GM19328 (cell line): ENCODE data around the gene UBE3B.

Source experiments
- ATAC-seq: cut with Tn5 transposase; IDR thresholded peaks from one replicate; pipeline ENCODE4 v1.9.1; 2021; ENCODE audit warnings: mild to moderate bottlenecking, moderate library complexity; ENCODE audit not compliant: unreplicated experiment

UBE3B gene

DNA sequence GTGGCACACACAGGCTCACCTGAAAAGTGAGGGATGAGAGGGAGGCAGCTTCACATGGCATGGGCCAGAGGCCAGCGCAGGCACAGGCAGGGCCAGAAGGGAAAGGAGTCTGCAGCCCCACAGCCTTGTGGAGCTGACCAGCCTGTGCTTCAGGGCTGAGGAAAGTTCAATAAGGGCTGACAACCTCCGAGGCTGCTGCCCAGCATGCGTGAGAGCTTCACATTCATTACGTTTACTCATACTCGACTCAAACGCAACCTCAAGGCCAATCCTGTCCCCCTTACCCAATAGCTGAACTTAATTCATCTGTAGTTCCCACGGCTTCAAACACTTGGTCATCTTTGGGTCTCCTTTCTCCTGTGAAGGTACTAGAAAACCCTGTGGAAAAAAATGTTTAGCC, 91.1 kb downstream of the UBE3B start:
- ATAC-seq = no peak

DNA sequence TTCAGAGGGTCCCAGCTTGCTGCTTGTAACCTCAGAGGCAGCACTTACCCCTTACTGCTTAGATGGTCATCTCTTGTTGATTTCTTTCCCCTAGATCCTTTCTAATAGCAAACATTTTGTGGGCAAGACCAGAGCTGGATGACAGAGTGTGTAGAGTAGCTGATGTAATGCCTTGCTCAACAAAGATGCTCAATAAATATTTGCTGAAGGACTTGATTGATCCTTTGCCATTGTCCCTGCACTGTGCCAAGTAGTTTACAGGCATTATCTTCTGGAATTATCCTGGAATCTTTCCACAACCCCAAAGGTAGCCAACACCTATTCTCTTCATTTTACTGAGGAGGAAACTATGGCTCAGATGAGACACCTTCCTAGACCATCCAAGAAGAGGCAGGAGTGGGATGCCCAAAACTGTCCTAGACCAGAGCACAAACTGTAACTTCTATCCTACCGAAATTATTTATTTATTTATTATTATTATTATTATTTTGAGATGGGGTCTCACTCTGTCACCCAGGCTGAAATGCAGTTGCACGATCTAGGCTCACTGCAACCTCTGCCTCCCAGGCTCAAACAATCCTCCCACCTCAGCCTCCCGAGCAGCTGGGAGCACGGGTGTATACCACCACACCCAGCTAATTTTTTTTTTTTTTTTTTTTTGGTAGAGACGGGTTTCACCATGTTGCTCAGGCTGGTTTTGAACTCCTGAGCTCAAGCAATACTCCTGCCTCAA, 94.5 kb downstream of the UBE3B start:
- no peak for ATAC-seq

DNA sequence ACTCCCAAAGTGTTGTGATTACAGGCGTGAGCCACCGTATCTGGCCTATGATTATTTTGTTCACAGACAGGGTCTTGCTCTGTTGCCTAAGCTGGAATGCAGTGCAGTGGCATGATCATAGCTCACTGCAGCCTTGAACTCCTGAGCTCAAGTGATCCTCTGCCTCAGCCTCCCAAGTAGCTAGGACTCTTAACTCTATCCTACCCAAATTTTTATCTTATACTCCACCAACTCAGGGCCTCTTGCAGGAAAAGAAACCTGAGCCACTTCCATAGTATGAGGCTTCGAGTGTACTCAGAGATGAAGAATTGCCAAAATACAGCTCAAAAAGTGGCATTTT, 95.0 kb downstream of the UBE3B start:
- ATAC-seq = no peak

DNA sequence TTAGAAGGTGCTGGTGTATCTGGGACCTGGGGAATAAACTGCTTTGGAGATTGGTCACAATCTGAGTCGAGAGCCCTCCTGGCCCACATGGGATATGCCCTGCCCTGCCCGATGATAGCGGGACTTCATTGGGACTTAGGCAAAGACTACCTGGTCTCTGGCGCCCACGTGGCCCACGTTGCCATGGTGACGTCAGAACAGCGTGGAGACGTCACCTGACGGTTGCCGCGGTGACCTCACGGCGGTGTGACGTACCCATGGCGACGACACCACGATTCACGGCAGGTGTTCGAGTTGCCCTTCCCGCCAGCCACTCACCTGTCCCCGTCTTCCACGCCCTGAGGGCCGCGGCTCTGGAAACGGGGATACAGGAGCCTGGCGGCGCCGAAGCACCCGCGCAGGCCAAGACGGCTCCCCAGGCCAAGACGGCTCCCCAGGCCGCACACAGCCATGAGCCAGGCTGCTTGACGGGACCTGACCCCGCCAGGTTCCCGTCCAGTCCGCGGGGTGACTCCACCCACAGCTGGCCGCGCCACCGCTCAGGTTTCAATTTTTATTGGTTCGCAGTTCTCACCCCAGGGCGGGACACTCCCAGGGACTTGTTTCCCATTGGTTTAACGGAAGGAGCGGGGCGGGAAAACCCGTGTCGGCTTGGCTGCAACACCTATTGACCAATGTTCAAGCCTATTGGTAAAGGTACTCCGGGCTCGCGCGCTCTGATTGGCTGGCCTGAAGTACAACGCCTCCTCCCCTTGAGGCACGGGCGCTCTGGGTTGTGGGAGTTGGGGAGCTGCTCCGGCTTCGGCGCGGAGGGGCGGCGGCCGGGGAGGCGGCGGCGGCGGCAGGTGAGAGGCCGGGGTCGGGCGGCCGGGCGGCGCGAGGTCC, 95.8 kb downstream of the UBE3B start, which contains the start of the genes MMAB and MVK:
TSS of gene MMAB (minus strand) at position 476 of the 885 bp plus-strand sequence. CDS start at position 452, 24 bp downstream.
TSS of gene MVK (plus strand) at position 766 of the 885 bp plus-strand sequence. CDS start 1,029 bp downstream, outside the sequence.
- ATAC-seq = peak; percentile 94

DNA sequence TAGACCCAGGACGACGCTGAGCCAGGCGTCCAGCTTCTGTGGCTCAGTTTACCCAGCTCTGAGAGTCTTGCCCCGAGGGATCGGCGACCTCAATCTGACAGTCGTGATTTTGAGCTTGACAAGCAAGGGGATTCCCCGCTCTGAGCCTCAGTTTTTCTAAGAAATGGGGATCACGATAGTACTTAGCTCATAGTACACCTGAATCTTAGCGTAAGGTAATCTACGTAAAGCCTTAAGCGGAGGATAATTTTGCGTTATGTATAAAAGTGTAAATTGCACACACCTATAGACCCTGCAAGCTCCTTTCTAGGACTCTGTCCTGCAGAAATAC, 96.4 kb downstream of the UBE3B start:
- no peak for ATAC-seq

DNA sequence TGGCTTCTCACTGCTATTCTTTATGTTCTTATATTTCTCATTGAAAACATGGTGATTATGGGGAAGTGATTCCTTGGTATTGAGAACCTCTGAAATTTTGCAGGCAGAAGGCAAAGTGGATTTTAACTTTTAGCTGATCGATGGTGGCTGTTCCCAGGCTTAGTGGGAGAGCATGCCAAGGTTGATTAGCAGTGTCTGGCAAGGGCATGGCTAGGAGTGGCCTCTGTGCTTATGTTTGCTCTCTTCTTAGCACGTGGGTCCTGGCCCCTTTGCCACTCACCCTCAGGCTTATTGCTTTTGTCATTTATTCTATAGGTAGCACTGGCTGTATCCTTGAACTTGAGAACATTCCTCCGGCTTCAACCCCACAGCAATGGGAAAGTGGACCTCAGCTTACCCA, 98.2 kb downstream of the UBE3B start:
- ATAC-seq = no peak

DNA sequence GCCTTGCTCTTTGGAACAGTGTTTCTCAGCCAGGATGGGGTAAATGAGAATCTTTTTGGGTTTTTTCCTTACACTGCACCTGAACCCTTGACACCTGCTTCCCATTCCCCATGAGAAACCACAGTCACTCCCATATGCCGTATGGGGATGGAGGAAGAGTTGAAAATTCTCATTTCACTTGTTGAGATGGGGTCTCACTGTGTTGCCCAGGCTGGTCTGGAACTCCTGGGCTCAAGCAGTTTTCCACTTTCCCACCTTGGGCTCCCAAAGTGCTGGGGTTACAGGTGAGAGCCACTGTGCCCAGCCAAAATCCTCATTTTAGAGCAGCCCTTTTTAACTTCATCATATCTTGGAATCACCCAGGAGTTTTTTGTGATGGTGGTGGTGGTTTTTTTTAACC, 99.9 kb downstream of the UBE3B start:
- no peak for ATAC-seq

DNA sequence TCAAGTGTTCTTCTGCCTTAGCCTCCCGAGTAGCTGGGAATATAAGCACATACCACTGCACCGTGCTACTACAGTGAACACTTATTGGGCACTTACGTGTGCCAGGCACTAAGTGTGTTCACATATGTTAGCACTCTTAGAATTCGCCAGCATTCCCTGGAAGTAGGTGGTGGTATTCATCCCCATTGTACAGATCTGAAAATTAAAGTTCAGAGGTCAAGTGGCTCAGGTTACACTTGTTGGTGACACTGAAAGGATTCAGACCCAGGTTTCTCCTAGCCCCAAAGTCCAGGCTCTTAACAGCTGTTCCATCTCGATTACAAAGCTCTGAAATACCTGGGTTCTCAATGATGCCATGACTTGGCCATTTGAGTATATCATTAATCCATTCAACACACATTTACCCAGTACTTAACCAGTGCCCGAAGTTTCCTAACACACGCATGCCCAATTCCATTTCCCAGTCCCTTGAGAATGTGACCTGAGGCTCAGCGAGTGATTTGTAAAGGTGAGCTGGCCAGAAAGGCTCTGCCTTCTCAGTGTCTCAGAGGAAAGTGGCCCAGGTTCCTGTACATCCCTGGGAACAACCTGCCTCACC, 101.0 kb downstream of the UBE3B start:
- no peak for ATAC-seq

DNA sequence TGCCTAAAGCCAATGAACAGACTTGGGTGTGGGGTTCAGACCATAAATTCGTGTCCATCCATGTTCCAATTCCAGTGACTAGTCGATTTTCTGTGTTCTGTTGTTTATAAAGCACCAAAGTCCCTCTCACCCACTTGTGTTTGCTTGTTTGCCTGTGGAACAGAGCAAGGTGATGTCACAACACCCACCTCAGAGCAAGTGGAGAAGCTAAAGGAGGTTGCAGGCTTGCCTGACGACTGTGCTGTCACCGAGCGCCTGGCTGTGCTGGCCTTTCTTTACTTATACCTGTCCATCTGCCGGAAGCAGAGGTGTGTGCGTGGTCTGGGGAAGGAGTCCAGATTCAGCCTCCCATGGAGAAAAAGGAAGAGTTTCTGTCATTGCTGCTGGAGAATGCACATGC, 102.2 kb downstream of the UBE3B start:
- ATAC-seq = no peak

DNA sequence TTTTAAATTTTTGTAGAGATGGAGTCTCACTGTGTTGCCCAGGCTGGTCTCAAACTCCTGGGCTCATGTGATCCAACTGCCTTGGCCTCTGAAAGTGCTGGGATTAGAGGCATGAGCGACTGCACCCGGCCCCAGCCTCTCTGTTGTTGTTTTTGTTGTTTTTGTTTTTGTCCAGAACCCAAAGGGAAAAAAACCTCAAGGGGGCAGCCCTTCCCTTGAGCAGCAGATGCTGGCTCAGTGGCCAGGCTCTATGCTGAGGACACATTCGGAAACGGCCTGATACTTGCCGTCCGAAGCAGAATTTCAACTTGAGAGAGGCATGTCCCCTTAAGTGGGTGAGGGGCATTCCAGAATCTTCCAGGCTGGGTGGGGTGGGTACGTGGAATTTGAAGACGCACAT, 102.8 kb downstream of the UBE3B start:
- no peak for ATAC-seq

DNA sequence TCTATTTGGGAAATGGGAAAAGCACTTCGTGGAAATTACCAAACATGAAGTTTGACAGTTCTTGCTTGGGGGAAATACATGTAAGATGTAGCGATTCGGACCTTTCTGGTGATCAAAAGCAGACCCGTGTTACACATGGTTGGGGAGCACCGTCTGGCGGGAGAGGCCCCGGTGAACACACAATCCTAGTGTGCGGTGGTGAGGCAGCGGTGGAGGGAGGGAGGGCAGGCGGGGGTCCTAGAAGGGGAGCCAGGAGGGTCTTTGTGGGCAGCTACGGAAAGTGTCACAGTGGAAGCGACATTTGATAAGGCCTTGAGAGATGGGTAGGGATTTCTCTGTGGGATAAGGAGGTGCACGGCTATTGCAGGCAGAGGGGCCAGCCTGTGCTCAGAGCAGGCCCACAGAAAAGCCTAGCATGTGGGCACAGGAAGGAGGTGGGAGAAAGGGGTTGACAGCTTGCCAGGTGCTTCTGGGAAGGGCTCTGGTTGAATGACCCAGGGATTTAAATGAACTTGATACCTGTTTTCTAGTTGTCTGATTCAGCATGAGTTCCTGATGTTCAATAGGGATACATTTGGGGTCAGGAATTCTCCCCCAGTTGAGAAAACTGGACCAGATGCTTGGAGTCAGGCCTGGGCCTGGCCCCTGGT, 103.4 kb downstream of the UBE3B start:
- ATAC-seq = no peak

DNA sequence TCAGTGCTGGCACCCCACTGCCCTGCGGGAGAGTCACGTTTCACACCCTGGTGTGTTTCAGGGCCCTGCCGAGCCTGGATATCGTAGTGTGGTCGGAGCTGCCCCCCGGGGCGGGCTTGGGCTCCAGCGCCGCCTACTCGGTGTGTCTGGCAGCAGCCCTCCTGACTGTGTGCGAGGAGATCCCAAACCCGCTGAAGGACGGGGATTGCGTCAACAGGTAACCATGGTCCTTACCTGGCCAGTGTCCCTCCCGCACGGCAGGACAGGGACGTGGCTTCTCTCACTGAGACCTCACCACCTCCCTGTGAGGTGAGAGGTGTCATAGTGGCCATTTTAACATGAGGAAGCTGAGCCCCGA, 103.9 kb downstream of the UBE3B start:
- no peak for ATAC-seq

DNA sequence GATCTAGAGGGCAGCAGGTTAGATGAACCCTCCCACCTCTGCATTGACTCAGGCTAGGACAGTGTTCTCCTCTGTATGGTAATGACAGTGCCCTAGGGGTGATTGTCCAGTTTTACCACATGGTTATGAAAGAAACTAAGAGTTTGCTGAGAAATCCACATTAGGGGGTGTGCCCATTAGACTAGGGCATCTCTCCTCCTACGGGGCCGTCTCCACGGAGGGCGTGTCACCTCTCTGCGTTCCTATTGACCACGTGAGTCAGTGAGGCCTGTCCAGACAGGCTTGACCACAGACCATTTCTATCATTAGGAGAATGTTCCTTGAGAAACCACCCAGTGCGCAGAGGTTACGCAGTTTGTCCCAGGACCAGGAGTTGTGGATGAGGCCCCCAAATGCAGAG, 104.4 kb downstream of the UBE3B start:
- ATAC-seq = no peak

DNA sequence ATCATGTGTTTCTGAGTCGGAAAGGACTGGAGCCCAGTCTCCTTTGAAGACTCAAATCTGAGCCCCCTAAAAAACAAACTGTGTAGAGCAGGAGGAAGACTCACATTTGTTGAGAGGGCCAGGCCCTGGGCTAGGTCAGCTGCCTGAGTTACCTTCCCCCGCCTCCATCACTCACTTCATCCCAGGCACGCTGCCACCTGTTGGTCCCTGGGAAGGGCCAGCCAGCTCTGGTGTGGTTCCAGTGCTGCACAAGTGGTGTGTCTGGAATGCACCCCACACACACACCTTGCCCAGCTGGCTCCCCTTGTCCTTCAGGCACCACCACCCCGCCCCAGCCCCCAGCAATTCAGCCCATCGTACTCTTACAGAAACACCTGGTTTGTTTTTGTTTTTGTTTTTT, 105.2 kb downstream of the UBE3B start:
- ATAC-seq = no peak

DNA sequence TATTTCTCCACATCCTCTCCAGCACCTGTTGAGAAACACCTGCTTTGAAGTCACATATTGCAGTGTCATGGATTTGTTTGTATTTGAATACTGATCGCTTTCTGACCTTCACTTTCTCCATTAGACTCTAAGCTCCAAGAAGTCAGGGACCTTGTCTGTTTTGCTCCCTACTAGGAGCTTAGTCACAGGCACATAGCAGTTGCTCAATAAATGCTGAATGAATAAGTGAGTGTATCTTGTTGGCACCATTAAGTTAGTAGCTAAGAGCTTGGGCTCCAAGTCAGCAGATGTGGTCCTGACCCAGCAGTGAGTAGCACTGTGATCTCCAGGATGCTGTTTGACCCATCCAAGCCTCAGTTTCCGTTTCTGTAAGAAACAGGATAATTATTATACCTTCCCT, 106.3 kb downstream of the UBE3B start:
- no peak for ATAC-seq
